Astrocyte (in vitro differentiated cells and primary cell): ENCODE data around the gene DNAAF1. TPM values are rescaled to one million over a fixed set of nuclear protein-coding genes. Genes with fewer than 3 reads are reported as not detected.

Experiments used
- DNase-seq: peaks from one replicate; pipeline ENCODE4 v3.0.0-alpha.2; 2010; ENCODE audit warnings: low read depth
- FAIRE-seq: peaks from 2 replicates; lab custom pipeline; 2011; peaks lifted over from hg19 to GRCh38; lab: Jason Lieb, UNC
- H2AFZ ChIP-seq: 2 replicates; pipeline ENCODE4 v1.6.0; 2012; ENCODE audit warnings: low read depth, low read length, inconsistent platforms
- H3K27ac ChIP-seq: 2 replicates; pipeline ENCODE4 v1.5.1; 2011; ENCODE audit warnings: low read depth, low read length, inconsistent platforms
- H3K27me3 ChIP-seq: 2 replicates; pipeline ENCODE4 v1.6.0; 2011; ENCODE audit warnings: low read length, inconsistent platforms; ENCODE audit not compliant: insufficient read depth
- H3K36me3 ChIP-seq: 2 replicates; pipeline ENCODE4 v1.5.1; 2011; ENCODE audit warnings: low read length, inconsistent platforms; ENCODE audit not compliant: insufficient read depth
- H3K4me1 ChIP-seq: 2 replicates; pipeline ENCODE4 v1.5.1; 2011; ENCODE audit warnings: low read length, inconsistent platforms; ENCODE audit not compliant: insufficient read depth
- H3K4me2 ChIP-seq: 2 replicates; pipeline ENCODE4 v1.6.0; 2012; ENCODE audit warnings: low read length, inconsistent platforms
- H3K4me3 ChIP-seq: 2 replicates; pipeline ENCODE4 v1.5.1; 2011; ENCODE audit warnings: low read depth, mild to moderate bottlenecking, low read length, inconsistent platforms; ENCODE audit not compliant: insufficient read depth
- H3K79me2 ChIP-seq: 2 replicates; pipeline ENCODE4 v1.6.0; 2012; ENCODE audit warnings: mild to moderate bottlenecking, low read length, inconsistent platforms; ENCODE audit not compliant: insufficient read depth
- H3K9ac ChIP-seq: 2 replicates; pipeline ENCODE4 v1.6.0; 2012; ENCODE audit warnings: mild to moderate bottlenecking, low read length, inconsistent platforms
- H3K9me3 ChIP-seq: 2 replicates; pipeline ENCODE4 v1.5.1; 2012; ENCODE audit warnings: low read depth, mild to moderate bottlenecking, low read length, inconsistent platforms; ENCODE audit not compliant: insufficient read depth
- H4K20me1 ChIP-seq: 2 replicates; pipeline ENCODE4 v1.6.0; 2012; ENCODE audit warnings: low read length, inconsistent platforms; ENCODE audit not compliant: insufficient read depth
- H3K27ac Mint-ChIP-seq: one replicate; pipeline ENCODE4 v1.8.0; 2021; ENCODE audit warnings: mild to moderate bottlenecking, mixed read lengths; ENCODE audit not compliant: unreplicated experiment
- H3K27me3 Mint-ChIP-seq: one replicate; pipeline ENCODE4 v1.8.0; 2021; ENCODE audit warnings: low read depth, mixed read lengths; ENCODE audit not compliant: unreplicated experiment
- H3K36me3 Mint-ChIP-seq: one replicate; pipeline ENCODE4 v1.8.0; 2021; ENCODE audit warnings: low read depth, mixed read lengths; ENCODE audit not compliant: unreplicated experiment
- H3K4me1 Mint-ChIP-seq: one replicate; pipeline ENCODE4 v1.8.0; 2021; ENCODE audit warnings: low read depth, mixed read lengths; ENCODE audit not compliant: unreplicated experiment
- H3K4me3 Mint-ChIP-seq: one replicate; pipeline ENCODE4 v1.8.0; 2021; ENCODE audit warnings: mild to moderate bottlenecking, moderate library complexity, mixed read lengths; ENCODE audit not compliant: unreplicated experiment
- H3K9me3 Mint-ChIP-seq: one replicate; pipeline ENCODE4 v1.8.0; 2021; ENCODE audit warnings: mild to moderate bottlenecking, mixed read lengths; ENCODE audit not compliant: unreplicated experiment
- EZH2 ChIP-seq: IDR thresholded peaks from 2 replicates; pipeline ENCODE4 v1.6.1; 2012; ENCODE audit warnings: mild to moderate bottlenecking, low read length, inconsistent platforms; ENCODE audit not compliant: insufficient read depth
- total RNA-seq: library from RNA; stranded (reverse); gene quantifications from 2 replicates; pipeline ENCODE4 v1.2.1, GENCODE V29; 2021
- TF ChIP-seq, protein P1 (sequence below): IDR thresholded peaks from 2 replicates; pipeline ENCODE4 v1.5.1; 2011; ENCODE audit warnings: low read depth, mild to moderate bottlenecking, inconsistent platforms, low read length, moderate library complexity; ENCODE audit not compliant: insufficient read depth

Gene DNAAF1
- total RNA-seq, 1 donor from 2014 or later, result 0.30 TPM

DNA sequence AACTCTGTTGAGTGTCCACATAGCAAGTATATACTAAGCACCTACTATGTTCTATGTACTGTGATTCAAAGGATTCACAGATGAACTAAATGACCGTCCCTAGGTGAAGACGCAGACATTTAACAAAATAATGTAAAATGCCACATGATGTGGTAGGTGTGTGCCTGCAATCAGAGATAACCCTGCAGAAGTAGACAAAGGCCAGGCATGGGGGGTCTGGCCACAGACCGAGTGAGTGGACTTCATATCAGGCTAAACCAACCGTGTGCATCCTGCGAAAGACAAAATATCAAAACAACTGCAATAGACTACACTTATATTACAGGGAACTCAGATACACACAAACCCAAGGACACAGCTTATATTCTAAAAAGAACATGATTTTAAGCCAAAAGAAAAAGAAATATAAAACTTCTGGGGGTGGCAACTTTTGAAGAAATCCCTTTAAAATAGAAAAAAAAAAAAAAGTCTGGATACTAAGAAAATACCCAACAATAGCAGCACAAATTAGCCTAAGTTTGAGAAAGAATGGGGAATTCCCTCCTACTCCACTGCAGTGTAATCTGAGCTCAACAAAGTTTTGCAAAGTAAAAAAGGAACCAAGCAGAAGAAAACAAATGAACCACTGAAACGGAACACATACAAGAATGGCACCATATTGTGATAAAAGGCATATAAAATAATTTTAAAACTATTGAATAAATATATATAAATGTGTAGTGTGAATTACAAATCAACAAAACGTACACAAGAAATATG, 12.4 kb upstream of the DNAAF1 start:
- Histone ChIP-seq H2AFZ (no peak overlapping the region), H3K9ac (no peak overlapping the region), H3K27me3 (no peaks in the 10 kb centered on the region), H3K4me2 (no peak overlapping the region), H3K4me3 (no peak overlapping the region), H3K27ac (no peak overlapping the region), H3K36me3 (no peaks in the 10 kb centered on the region), H3K79me2 (peaks cover 25% of the 10 kb centered on the region), H3K4me1 (peaks cover 3% of the 10 kb centered on the region), H3K9me3 (no peaks in the 10 kb centered on the region), H4K20me1 (peaks cover 22% of the 10 kb centered on the region)
- Mint-ChIP-seq H3K27me3 (no peaks in the 10 kb centered on the region), H3K27ac (no peak overlapping the region), H3K4me3 (no peak overlapping the region), H3K36me3 (peaks cover 5% of the 10 kb centered on the region), H3K4me1 (peaks cover 15% of the 10 kb centered on the region), H3K9me3 (no peaks in the 10 kb centered on the region)
- no peak for TF ChIP-seq EZH2
- TF ChIP-seq, protein P1, sequence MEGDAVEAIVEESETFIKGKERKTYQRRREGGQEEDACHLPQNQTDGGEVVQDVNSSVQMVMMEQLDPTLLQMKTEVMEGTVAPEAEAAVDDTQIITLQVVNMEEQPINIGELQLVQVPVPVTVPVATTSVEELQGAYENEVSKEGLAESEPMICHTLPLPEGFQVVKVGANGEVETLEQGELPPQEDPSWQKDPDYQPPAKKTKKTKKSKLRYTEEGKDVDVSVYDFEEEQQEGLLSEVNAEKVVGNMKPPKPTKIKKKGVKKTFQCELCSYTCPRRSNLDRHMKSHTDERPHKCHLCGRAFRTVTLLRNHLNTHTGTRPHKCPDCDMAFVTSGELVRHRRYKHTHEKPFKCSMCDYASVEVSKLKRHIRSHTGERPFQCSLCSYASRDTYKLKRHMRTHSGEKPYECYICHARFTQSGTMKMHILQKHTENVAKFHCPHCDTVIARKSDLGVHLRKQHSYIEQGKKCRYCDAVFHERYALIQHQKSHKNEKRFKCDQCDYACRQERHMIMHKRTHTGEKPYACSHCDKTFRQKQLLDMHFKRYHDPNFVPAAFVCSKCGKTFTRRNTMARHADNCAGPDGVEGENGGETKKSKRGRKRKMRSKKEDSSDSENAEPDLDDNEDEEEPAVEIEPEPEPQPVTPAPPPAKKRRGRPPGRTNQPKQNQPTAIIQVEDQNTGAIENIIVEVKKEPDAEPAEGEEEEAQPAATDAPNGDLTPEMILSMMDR, result no peak
- FAIRE-seq (no peak), DNase-seq (no peak)

DNA sequence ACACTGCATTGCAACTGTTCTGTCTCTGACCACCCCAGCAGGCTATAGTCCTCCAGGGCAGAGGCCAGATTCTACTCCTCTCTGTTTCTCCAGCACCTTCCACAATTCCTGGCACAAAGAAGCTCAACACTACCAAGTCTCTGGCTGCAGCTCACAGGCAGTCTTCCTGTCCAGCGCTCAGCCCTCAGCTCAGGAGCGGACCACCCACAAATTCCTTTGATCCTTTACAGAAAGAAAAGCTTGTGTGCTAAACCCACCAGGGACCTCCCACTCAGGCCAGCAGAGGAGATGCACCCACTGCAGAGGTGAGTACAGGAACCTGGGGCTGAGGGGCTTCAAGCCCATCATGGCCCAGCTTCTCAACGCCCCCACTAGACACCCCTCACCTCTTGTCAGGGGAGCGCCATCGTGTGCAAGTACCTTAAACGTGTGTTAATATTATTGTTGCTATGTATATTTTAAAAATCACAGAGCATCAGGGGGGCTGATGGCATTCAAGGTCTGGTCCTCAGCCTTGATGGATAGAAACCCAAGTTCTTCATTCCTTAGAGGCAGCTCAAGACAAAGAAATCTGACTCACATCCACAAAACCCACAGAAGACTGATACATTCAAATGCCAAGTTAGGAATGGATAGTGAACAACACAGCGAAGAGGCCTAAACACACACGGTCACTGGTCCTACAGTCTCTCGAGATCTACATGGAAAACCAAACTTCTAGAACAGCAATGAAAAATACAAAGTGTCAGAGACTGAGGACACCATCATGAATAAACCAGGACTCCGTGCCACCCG, 8.6 kb upstream of the DNAAF1 start:
- H4K20me1 ChIP-seq, result peaks cover 41% of the 10 kb centered on the region
- no peak for TF ChIP-seq EZH2
- TF ChIP-seq, protein P1, result no peak
- peaks cover 1% of the 10 kb centered on the region for H3K9me3 Mint-ChIP-seq

More for the DNA sequence above, 8.6 kb upstream of the DNAAF1 start:
- Histone ChIP-seq H3K9me3 (no peaks in the 10 kb centered on the region), H3K4me2 (no peak overlapping the region), H3K36me3 (no peaks in the 10 kb centered on the region), H3K79me2 (peaks cover 50% of the 10 kb centered on the region), H3K4me3 (no peak overlapping the region), H2AFZ (no peak overlapping the region), H3K4me1 (peaks cover 9% of the 10 kb centered on the region), H3K27ac (no peak overlapping the region), H3K9ac (no peak overlapping the region), H3K27me3 (no peaks in the 10 kb centered on the region)
- Mint-ChIP-seq H3K4me3 (no peak overlapping the region), H3K36me3 (peaks cover 3% of the 10 kb centered on the region), H3K27me3 (no peaks in the 10 kb centered on the region), H3K27ac (peak overlapping the region; percentile 36), H3K4me1 (peaks cover 29% of the 10 kb centered on the region)
- DNase-seq, result peak; percentile 47
- FAIRE-seq, result no peak
